Kidney (tissue), 14 donors: ENCODE data around the gene DPH3. TPM values are rescaled to one million over a fixed set of nuclear protein-coding genes. Genes with fewer than 3 reads are reported as not detected.

ENCODE experiments used
- DNase-seq, 5 donors: peaks; one replicate each; pipeline ENCODE4 v3.0.0-alpha.2; 2013 to 2020
- FAIRE-seq: peaks from 2 replicates; lab custom pipeline; 2012; peaks lifted over from hg19 to GRCh38; lab: Jason Lieb, UNC
- H3K27ac ChIP-seq, 2 donors: one replicate each; pipeline ENCODE4 v1.7.0; 2013; ENCODE audit warnings: low read depth in 2 of 2, low read length in 2 of 2, inconsistent platforms in 1 of 2
- H3K27me3 ChIP-seq: one replicate; pipeline ENCODE4 v1.7.1; 2013; ENCODE audit warnings: low read length, inconsistent platforms; ENCODE audit not compliant: control insufficient read depth, insufficient read depth
- H3K36me3 ChIP-seq, 3 donors: one replicate each; pipeline versions ENCODE4 v1.7.0 to v1.7.1; 2013; ENCODE audit warnings: low read length in 3 of 3, control low read depth in 1 of 3, inconsistent platforms in 1 of 3; ENCODE audit not compliant: insufficient read depth in 3 of 3, control insufficient read depth in 2 of 3
- H3K4me1 ChIP-seq, 3 donors: one replicate each; pipeline versions ENCODE4 v1.7.0 to v1.7.1; 2013; ENCODE audit warnings: low read length in 3 of 3, inconsistent platforms in 1 of 3, low read depth in 1 of 3; ENCODE audit not compliant: control insufficient read depth in 2 of 3, insufficient read depth in 2 of 3
- H3K4me3 ChIP-seq, 3 donors: one replicate each; pipeline versions ENCODE4 v1.7.0 to v1.8.1; 2013; ENCODE audit warnings: low read length in 3 of 3, control low read depth in 1 of 3, inconsistent platforms in 1 of 3
- H3K9ac ChIP-seq, 3 donors: one replicate each; pipeline versions ENCODE4 v1.7.0 to v1.7.1; 2013; ENCODE audit warnings: low read length in 3 of 3, control low read depth in 1 of 3, inconsistent platforms in 1 of 3
- H3K9me3 ChIP-seq, 3 donors: one replicate each; pipeline versions ENCODE4 v1.7.0 to v1.7.1; 2013; ENCODE audit warnings: low read length in 3 of 3, control low read depth in 1 of 3, inconsistent platforms in 1 of 3; ENCODE audit not compliant: control insufficient read depth in 2 of 3, insufficient read depth in 1 of 3
- intact Hi-C: fragments of 100-400 bp; cut with DNase I; formaldehyde crosslinking; loops from one replicate; pipeline ENCODE4 v1.11.1; 2022
- polyA plus RNA-seq: library from polyadenylated mRNA; stranded (reverse); fragments of 350-450 nt; fragmentation: Illumina TruSeq; extraction: RNeasy Lipid Tissue Mini Kit (QIAGEN cat#74804); gene quantifications from one replicate; pipeline ENCODE4 v1.2.3, GENCODE V29; 2014; ENCODE audit warnings: low read depth, low replicate concordance; ENCODE audit not compliant: insufficient read depth
- total RNA-seq: library from RNA; stranded (reverse); fragmentation: NEBNext Ultra II Directional; extraction: Animal tissue kit (Norgen Biotek cat#: 25700); gene quantifications from one replicate; pipeline ENCODE4 v1.2.1, GENCODE V29; 2021
- TF ChIP-seq, protein P1 (sequence below): IDR thresholded peaks from 3 replicates; pipeline ENCODE4 v1.5.1; 2012; ENCODE audit warnings: mild to moderate bottlenecking, moderate library complexity, borderline replicate concordance; ENCODE audit not compliant: insufficient read depth; ENCODE audit errors: extremely low read depth
- donor health status: control.
- donor health status: control.
- donor health status: control.
- donor health status: control.
- donor health status: control.
- donor health status: DM: yes; HTN: yes; CAD: no.
- donor health status: Normal renal cell carcinoma (clear cell type).

DPH3 gene
- total and polyA plus RNA-seq, 2 donors from 2014 or later: 16.3 to 19.3 TPM

DNA sequence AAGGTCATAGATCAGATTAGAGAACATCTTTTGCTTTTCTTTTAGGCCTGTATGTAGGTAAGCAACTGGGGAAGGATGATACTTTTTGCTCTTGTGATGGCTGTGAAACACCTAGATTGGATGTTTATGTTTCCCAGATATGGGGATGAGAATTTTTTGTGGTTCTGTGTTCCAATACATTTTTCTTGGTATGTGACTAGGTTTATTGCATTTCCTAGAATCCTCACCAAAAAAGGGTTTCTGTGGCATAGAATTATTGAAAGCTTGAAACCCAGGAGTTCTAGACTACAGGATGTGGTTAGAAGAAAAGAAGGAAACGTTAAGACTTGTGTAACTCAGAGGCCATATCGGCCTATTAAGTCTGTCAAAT lies 26.1 kb upstream of the DPH3 start:
- no peaks in the 10 kb centered on the region for H3K27me3 ChIP-seq
- H3K4me1 ChIP-seq: no peaks in the 10 kb centered on the region
- intact Hi-C loops: no loop called here
- TF ChIP-seq, protein P1, sequence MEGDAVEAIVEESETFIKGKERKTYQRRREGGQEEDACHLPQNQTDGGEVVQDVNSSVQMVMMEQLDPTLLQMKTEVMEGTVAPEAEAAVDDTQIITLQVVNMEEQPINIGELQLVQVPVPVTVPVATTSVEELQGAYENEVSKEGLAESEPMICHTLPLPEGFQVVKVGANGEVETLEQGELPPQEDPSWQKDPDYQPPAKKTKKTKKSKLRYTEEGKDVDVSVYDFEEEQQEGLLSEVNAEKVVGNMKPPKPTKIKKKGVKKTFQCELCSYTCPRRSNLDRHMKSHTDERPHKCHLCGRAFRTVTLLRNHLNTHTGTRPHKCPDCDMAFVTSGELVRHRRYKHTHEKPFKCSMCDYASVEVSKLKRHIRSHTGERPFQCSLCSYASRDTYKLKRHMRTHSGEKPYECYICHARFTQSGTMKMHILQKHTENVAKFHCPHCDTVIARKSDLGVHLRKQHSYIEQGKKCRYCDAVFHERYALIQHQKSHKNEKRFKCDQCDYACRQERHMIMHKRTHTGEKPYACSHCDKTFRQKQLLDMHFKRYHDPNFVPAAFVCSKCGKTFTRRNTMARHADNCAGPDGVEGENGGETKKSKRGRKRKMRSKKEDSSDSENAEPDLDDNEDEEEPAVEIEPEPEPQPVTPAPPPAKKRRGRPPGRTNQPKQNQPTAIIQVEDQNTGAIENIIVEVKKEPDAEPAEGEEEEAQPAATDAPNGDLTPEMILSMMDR: no peak
- no peak overlapping the region for H3K9ac ChIP-seq
- H3K27ac ChIP-seq: no peak overlapping the region
- peaks cover 0 to 14% (median 3%) of the 10 kb centered on the region in 3 donors for H3K36me3 ChIP-seq
- H3K4me3 ChIP-seq: no peak overlapping the region
- DNase-seq (no peak), FAIRE-seq (no peak)
- H3K9me3 ChIP-seq: no peaks in the 10 kb centered on the region

DNA sequence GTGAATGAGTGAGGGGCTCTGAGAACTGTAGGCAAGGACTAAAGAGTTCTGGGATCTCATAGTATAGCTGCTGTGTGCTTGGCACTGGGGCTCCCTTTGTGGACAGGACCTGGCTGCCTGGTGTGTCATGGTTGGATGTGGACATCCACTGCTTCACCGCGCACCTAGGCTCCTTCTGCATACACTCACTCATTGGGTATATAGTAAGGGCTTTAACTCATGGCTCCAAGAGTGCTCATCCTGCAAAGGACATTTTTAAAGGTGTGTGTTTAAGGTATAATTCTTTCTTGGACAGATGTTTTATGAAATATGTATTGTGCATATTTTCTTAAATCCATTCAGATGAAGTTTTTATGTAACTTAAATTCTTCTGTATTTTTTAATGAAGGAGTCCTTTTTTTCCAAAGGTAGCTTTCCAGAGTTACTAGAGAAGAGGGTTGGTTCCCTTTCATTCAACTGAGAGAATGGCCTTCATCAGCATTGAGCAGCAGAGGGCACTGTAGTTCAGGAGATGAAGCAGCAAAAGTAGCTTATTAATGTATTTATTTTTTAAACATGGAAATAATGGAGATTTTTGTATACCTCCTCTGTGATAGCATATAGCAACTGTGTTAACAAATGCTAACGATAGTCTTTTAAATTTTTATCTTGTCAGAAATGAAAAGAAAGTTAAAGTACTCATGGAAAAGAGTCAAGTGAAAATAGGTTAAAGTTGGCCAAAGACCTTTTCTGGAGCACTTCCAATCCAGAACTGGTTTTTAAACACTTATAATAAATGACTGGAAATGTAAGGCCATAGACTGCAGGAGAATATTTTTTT lies 25.5 kb upstream of the DPH3 start:
- Histone ChIP-seq H3K9me3 (no peaks in the 10 kb centered on the region), H3K4me1 (no peaks in the 10 kb centered on the region), H3K27me3 (no peaks in the 10 kb centered on the region), H3K36me3 (peaks cover 0 to 8% (median 3%) of the 10 kb centered on the region in 3 donors), H3K27ac (no peak overlapping the region), H3K4me3 (no peak overlapping the region), H3K9ac (no peak overlapping the region)
- intact Hi-C loops: no loop called here
- DNase-seq (peak in 3 of 5 donors; percentile 31 to 77 (median 64)), FAIRE-seq (peak; percentile 80)
- TF ChIP-seq, protein P1: peak; percentile 80

DNA sequence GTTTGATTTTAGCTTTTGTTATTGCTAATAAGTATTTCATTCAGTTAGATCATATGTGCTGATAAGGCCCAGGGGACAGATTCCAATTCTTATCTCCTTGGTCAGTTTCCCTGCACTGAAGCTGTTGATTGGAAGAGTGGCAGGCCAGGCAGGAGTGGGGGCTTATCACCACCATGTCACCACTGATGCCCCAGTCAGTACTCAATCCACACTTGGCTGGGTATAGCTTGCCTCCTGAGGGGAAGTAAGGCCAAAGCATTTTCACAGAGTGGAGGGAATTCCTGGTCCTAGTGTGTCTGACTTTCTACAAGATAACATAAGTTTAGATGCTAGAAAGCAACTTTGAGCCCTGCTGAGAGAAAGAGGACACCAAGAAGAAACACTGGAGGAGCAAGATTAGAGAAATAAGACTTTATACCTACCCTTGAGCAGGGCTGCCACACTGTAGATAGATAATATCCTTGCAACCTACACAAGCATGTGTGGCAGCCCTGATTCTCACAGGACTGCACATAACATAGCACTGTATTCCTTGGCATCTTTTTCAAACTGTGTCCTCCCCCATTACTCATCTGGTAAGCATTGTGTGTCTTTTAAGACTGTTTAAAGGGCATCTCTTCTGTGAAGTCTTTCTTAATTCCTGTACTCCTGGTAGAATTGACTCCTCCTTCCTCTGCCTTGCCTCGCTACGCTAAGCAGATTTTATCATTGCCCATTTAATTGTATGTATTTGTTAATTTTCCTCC lies 24.6 kb upstream of the DPH3 start:
- no peak overlapping the region for H3K4me3 ChIP-seq
- no peak overlapping the region for H3K9ac ChIP-seq
- no peak for DNase-seq
- peaks cover 0 to 9% (median 1%) of the 10 kb centered on the region in 3 donors for H3K36me3 ChIP-seq
- no peaks in the 10 kb centered on the region for H3K27me3 ChIP-seq
- no peak overlapping the region for H3K27ac ChIP-seq
- intact Hi-C loops: loop anchor here (5.0 kb wide), 1 partner anchor 263 kb away; no protein-coding TSS in a partner anchor
- no peak for FAIRE-seq
- no peaks in the 10 kb centered on the region for H3K4me1 ChIP-seq
- no peaks in the 10 kb centered on the region for H3K9me3 ChIP-seq
- TF ChIP-seq, protein P1: no peak
